A549 (cell line): Measurements from ENCODE around the gene SLC6A16. TPM values are rescaled to one million over a fixed set of nuclear protein-coding genes. Genes with fewer than 3 reads are reported as not detected.
"Not testable (repeated sequence)": the region's sequence is repeated elsewhere in the genome, so short reads cannot be mapped to it uniquely, and the experiment has no call there.

Source experiments
- ATAC-seq, 2 experiments: fragments of 200-7000 bp in 1 of 2; fragments of >200 bp in 1 of 2; cut with Nextera tagmentation in 1 of 2; cut with Tn5 transposase in 1 of 2; 3 replicates each; pipeline versions ENCODE4 v1.8.0 to v1.9.1; 2018 to 2020; ENCODE audit warnings: mild to moderate bottlenecking in 1 of 2, moderate library complexity in 1 of 2
- CTCF ChIA-PET: fragments of 300-600 bp; sonication (Branson Sonifier 250); formaldehyde crosslinking; extraction: SDS; loops from one replicate; lab custom pipeline; 2021; ENCODE audit warnings: antibody characterized with exemption, inconsistent platforms; lab: Yijun Ruan, JAX
- POLR2A ChIA-PET: fragments of 350-600 bp; formaldehyde crosslinking; extraction: SDS; loops from one replicate; lab custom pipeline; 2021; ENCODE audit warnings: antibody characterized with exemption, inconsistent platforms; lab: Yijun Ruan, JAX
- DNase-seq, 2 experiments: peaks; one replicate each; pipeline versions ENCODE4 v3.0.0 to v3.0.0-alpha.2; 2011 to 2016; ENCODE audit warnings: low read depth in 1 of 2, low spot score in 1 of 2
- FAIRE-seq: peaks from 2 replicates; lab custom pipeline; 2011; peaks lifted over from hg19 to GRCh38; lab: Jason Lieb, UNC
- H3K27ac ChIP-seq, 2 experiments: fragments of >200 bp; sonication (Bioruptor Twin); formaldehyde crosslinking; 3 replicates each; pipeline ENCODE4 v1.5.1; 2016 to 2017
- H3K4me1 ChIP-seq: fragments of >200 bp; sonication (Bioruptor Twin); formaldehyde crosslinking; 3 replicates; pipeline ENCODE4 v1.6.1; 2016
- H3K4me2 ChIP-seq: fragments of >200 bp; sonication (Bioruptor Twin); formaldehyde crosslinking; 3 replicates; pipeline ENCODE4 v1.6.1; 2016
- H3K4me3 ChIP-seq: fragments of >200 bp; sonication (Bioruptor Twin); formaldehyde crosslinking; 3 replicates; pipeline ENCODE4 v1.5.1; 2016
- H3K9me3 ChIP-seq: fragments of >200 bp; sonication (Bioruptor Twin); formaldehyde crosslinking; 3 replicates; pipeline ENCODE4 v1.6.1; 2016
- CHD2 ChIP-seq: fragments of 150-350 bp; IDR thresholded peaks from 2 replicates; pipeline ENCODE4 v1.6.1; 2014; ENCODE audit warnings: low read length; ENCODE audit not compliant: partially characterized antibody
- EHMT2 ChIP-seq: fragments of 200-600 bp; sonication (generic); IDR thresholded peaks from 2 replicates; pipeline ENCODE4 v1.6.1; 2016; ENCODE audit warnings: antibody characterized with exemption, low read depth, mild to moderate bottlenecking, moderate library complexity
- ESRRA ChIP-seq: fragments of 150-350 bp; IDR thresholded peaks from 2 replicates; pipeline ENCODE4 v1.6.1; 2014; ENCODE audit warnings: mild to moderate bottlenecking, low read length, borderline replicate concordance
- FOSB ChIP-seq: fragments of 250-450 bp; sonication (Bioruptor Pico); IDR thresholded peaks from 2 replicates; pipeline ENCODE4 v1.5.0; 2020; ENCODE audit warnings: mild to moderate bottlenecking, moderate library complexity
- FOXS1 ChIP-seq: fragments of 250-450 bp; sonication (Bioruptor Pico); IDR thresholded peaks from 2 replicates; pipeline ENCODE4 v1.5.0; 2020; ENCODE audit warnings: mild to moderate bottlenecking, moderate library complexity
- NFE2L2 ChIP-seq: fragments of 150-350 bp; conservative IDR thresholded peaks from 2 replicates; pipeline ENCODE4 v1.6.1; 2014; ENCODE audit warnings: low read length
- PHF8 ChIP-seq: fragments of 200-600 bp; sonication (generic); IDR thresholded peaks from 2 replicates; pipeline ENCODE4 v1.6.1; 2016; ENCODE audit warnings: low read depth, mild to moderate bottlenecking, antibody characterized with exemption, moderate library complexity, borderline replicate concordance
- TFCP2L1 ChIP-seq: fragments of 250-450 bp; sonication (Bioruptor Pico); IDR thresholded peaks from 2 replicates; pipeline ENCODE4 v1.5.0; 2021; ENCODE audit warnings: mild to moderate bottlenecking
- TP53 ChIP-seq: fragments of 250-450 bp; sonication (Bioruptor Pico); IDR thresholded peaks from 2 replicates; pipeline ENCODE4 v1.5.0; 2021; ENCODE audit warnings: mild to moderate bottlenecking, moderate library complexity
- ZC3H11A ChIP-seq: fragments of 450-650 bp; IDR thresholded peaks from 2 replicates; pipeline ENCODE4 v1.6.1; 2014; ENCODE audit warnings: antibody characterized with exemption, mild to moderate bottlenecking
- ZFP36 ChIP-seq: fragments of 450-650 bp; IDR thresholded peaks from 2 replicates; pipeline ENCODE4 v1.6.1; 2014; ENCODE audit warnings: borderline replicate concordance; ENCODE audit not compliant: partially characterized antibody
- WGBS: methylation state at CpG from one replicate; pipeline ENCODE4 v1.1.6; 2017; ENCODE audit errors: missing lambda C conversion rate; 5-methylcytosine and 5-hydroxymethylcytosine counted together
- polyA plus RNA-seq, 4 experiments: library from polyadenylated mRNA; depleted of rRNA in 3 of 4; stranded (reverse); fragments of >200 nt; fragmentation: RNase III in 1 of 4; extraction: RNeasy Plus Mini Kit Qiagen cat#74134 plus additional on column Dnase treatment in 1 of 4; gene quantifications; 2 replicates in 3 of 4; 3 replicates in 1 of 4; pipeline ENCODE4 v1.2.3, GENCODE V29; 2011 to 2017
- TF ChIP-seq, protein P1 (sequence below): fragments of >200 bp; sonication (Bioruptor Twin); formaldehyde crosslinking; IDR thresholded peaks from 2 replicates; pipeline ENCODE4 v1.6.1; 2016
- TF ChIP-seq, protein P2 (sequence below): IDR thresholded peaks from 2 replicates; pipeline ENCODE4 v1.6.1; 2012; ENCODE audit warnings: low read depth, borderline replicate concordance

SLC6A16 gene
- polyA plus RNA-seq, 2 of the 4 experiments (the other 2 are of a cell fraction), result 3.2 to 5.9 TPM

DNA sequence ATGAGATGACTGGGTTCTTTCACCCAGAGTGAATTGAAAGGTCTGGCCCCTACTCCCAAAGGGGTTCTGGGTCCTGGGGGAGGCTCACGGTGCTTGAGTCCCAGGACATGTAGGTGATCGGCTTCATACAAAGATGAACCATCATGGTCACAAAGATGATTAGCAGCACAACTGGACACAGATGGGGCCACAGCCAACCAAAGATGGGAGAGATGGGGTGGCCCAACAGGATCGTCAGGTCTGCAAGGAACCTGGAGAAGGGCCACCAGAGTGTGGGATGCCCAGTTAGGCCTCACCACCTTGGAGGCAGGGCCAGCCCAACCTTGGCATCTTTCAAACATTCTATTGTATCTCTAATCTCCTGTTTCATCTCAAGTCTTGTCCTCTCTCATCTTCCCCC lies 34.5 kb downstream of the SLC6A16 start:
- WGBS, result 74% methylated on average over 3 of the region's 3 CpGs
- H3K4me3 ChIP-seq, result no peak overlapping the region
- FAIRE-seq (no peak), ATAC-seq (no peak), DNase-seq (no peak)
- H3K4me2 ChIP-seq, result no peak overlapping the region
- no peak overlapping the region for H3K27ac ChIP-seq
- peaks cover 6% of the 10 kb centered on the region; the same call in 1 of the 3 replicates for H3K9me3 ChIP-seq
- POLR2A ChIA-PET, result no interaction called here
- CTCF ChIA-PET, result no interaction called here
- no peaks in the 10 kb centered on the region for H3K4me1 ChIP-seq
- TF ChIP-seq PHF8 (no peak), EHMT2 (no peak), ESRRA (no peak), FOSB (no peak)
- TF ChIP-seq, protein P1, sequence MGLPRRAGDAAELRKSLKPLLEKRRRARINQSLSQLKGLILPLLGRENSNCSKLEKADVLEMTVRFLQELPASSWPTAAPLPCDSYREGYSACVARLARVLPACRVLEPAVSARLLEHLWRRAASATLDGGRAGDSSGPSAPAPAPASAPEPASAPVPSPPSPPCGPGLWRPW, result no peak
- TF ChIP-seq, protein P2, sequence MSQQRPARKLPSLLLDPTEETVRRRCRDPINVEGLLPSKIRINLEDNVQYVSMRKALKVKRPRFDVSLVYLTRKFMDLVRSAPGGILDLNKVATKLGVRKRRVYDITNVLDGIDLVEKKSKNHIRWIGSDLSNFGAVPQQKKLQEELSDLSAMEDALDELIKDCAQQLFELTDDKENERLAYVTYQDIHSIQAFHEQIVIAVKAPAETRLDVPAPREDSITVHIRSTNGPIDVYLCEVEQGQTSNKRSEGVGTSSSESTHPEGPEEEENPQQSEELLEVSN, result no peak

DNA sequence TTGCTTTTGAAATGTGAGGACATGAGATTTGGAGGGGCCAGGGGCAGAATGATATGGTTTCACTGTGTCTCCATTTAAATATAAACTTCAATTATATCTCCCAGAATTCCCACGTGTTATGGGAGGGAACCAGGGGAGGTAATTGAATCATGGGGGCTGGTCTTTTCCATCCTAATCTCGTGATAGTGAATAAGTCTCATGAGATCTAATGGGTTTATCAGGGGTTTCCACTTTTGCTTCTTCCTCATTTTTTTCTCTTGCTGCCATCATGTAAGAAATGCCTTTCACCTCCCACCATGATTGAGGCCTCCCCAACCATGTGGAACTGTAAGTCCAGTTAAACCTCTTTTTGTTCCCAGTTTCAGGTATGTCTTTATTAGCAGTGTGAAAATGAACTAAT lies 35.7 kb downstream of the SLC6A16 start:
- POLR2A ChIA-PET, H3K9me3 ChIP-seq, H3K4me2 ChIP-seq, ATAC-seq, H3K27ac ChIP-seq, FAIRE-seq, H3K4me1 ChIP-seq, DNase-seq, H3K4me3 ChIP-seq: not testable (repeated sequence)
- WGBS, result 21% methylated on average over 2 of the region's 2 CpGs
- CTCF ChIA-PET, result interaction anchor here (0.8 to 2.2 kb wide), 3 partner anchors 11 to 29 kb away, joined by 3 to 13 read pairs (median 3); no protein-coding TSS in a partner anchor

DNA sequence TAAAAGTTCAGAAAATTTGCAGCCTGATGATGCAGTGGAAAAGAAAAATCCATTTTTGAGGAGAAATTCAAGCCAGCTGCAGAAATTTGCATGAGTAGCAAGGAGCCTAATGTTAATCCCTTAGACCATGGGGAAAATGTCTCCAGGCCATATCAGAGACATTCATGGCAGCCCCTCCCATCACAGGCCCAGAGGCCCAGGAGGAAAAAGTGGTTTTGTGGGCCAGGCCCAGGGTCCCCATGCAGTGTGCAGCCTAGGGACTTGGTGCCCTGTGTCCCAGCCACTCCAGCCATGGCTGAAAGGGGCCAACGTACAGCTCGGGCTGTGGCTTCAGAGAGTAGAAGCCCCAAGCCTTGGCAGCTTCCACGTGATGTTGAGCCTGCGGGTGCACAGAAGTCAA lies 36.8 kb downstream of the SLC6A16 start:
- H3K4me2 ChIP-seq, H3K27ac ChIP-seq, FAIRE-seq, H3K9me3 ChIP-seq, H3K4me3 ChIP-seq, POLR2A ChIA-PET, ATAC-seq, H3K4me1 ChIP-seq, DNase-seq: not testable (repeated sequence)
- TF ChIP-seq ZFP36, result peak; percentile 66
- 68% methylated on average over 4 of the region's 4 CpGs for WGBS
- CTCF ChIA-PET, result interaction anchor here (0.8 to 2.2 kb wide), 3 partner anchors 10 to 30 kb away, joined by 3 to 13 read pairs (median 3); no protein-coding TSS in a partner anchor

DNA sequence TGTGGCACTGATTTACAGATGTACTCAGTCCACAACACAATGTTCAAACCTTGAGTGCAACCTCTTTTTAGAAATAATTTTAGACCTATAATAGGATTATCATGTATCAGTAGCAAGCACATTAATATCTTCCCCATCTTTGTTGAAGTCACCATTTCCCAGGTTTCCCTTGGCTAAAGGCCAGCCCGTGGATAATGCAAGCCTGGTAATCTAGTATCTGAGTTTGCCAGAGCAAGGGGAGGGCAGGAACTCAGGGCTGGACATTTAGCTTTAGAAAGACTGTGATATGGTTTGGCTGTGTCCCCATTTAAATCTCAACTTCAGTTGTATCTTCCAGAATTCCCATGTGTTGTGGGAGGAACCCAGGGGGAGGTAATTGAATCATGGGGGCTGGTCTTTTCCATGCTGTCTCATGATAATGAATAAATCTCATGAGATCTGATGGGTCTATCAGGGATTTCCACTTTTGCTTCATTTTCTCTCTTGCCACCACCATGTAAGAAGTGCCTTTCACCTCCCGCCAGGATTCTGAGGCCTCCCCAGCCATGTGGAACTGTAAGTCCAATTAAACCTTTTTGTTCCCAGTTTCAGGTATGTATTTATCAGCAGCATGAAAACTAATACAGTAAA lies 37.7 kb downstream of the SLC6A16 start:
- Histone ChIP-seq H3K4me2 (no peak overlapping the region), H3K4me1 (no peaks in the 10 kb centered on the region), H3K4me3 (no peak overlapping the region), H3K27ac (no peak overlapping the region), H3K9me3 (peaks cover 6% of the 10 kb centered on the region; the same call in 1 of the 3 replicates)
- DNase-seq, result no peak
- FAIRE-seq, result no peak
- ChIA-PET POLR2A (no interaction called here), CTCF (interaction anchor here (1.1 to 3.6 kb wide), 4 partner anchors 14 to 51 kb away, joined by 3 to 20 read pairs (median 4); no protein-coding TSS in a partner anchor)
- WGBS, result 24% methylated on average over 2 of the region's 2 CpGs
- TF ChIP-seq, protein P1, result no peak
- TF ChIP-seq NFE2L2 (no peak), TFCP2L1 (CRISPR knock-in tag) (no peak), TP53 (CRISPR knock-in tag) (no peak), ZC3H11A (no peak)
- no peak for ATAC-seq

DNA sequence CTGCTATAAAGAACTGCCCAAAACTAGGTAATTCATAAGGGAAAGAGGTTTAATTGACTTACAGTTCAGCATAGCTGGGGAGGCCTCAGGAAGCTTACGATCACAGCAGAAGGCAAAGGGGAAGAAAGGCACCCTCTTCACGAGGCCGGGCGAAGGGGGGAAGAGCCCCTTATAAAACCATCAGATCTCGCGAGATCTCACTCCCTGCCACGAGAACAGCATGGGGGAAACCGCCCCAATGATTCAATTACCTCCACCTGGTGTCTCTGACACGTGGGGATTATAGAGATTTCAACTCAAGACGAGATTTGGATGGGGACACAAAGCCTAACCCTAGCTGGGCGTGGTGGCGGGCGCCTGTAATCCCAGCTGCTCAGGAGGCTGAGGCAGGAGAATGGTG lies 42.8 kb downstream of the SLC6A16 start:
- WGBS, result 58% methylated on average over 13 of the region's 13 CpGs
- H3K27ac ChIP-seq, result no peak overlapping the region
- no peaks in the 10 kb centered on the region for H3K9me3 ChIP-seq
- no peak overlapping the region for H3K4me2 ChIP-seq
- no peaks in the 10 kb centered on the region for H3K4me1 ChIP-seq
- no peak for ATAC-seq
- DNase-seq, result no peak
- no peak for TF ChIP-seq FOXS1
- peak; percentile 53 for TF ChIP-seq CHD2
- POLR2A ChIA-PET, result no interaction called here
- no peak overlapping the region for H3K4me3 ChIP-seq
- CTCF ChIA-PET, result interaction anchor here (0.7 to 7.1 kb wide), 6 partner anchors 10 to 162 kb away, joined by 3 to 46 read pairs (median 6); no protein-coding TSS in a partner anchor
- FAIRE-seq, result no peak
